Right lobe of liver (tissue), 4 donors: ENCODE data around the gene SLC41A3.

Experiments used
- CTCF ChIP-seq, 4 donors: fragments of 200-600 bp in 3 of 4; fragments of 450-650 bp in 1 of 4; IDR thresholded peaks; one replicate each; pipeline versions ENCODE4 v1.5.1 to v1.8.0; 2016 to 2022; ENCODE audit warnings: antibody characterized with exemption in 4 of 4, mild to moderate bottlenecking in 2 of 4
- POLR2A ChIP-seq: fragments of 450-650 bp; IDR thresholded peaks from one replicate; pipeline ENCODE4 v1.6.1; 2017; ENCODE audit warnings: antibody characterized with exemption, mild to moderate bottlenecking
- donor health status: DM: no; HTN: no; CAD: no.
- donor health status: DM: no; HTN: no; CAD: no.
- donor health status: DM: no; HTN: yes; CAD: no.

DNA sequence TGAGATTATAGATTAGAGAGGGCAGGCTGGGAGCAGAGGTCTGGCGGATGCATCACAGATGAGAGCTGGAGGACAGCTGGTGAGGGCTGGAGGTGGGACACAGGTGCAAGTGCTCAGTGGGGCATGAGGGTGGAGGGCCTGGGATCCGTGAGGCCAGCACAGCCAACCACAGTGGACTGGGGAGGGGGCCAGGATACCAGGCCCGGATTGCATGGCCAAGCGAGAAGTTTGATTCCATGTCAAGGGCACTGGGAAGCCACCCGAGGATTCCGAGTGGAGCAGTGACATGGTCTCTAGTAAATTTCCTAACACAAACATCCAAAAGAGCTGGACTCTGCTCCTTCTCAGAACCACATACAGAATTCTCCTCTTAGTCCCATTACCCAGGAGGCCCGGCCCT, 44.0 kb upstream of the SLC41A3 start:
- TF ChIP-seq POLR2A (no peak), CTCF (IDR thresholded peaks at IDR 0.05) (no peak)
